NT2/D1 (cell line): ENCODE measurements around the gene TNS3.

Source experiments
- SUZ12 ChIP-seq: IDR thresholded peaks from 2 replicates; pipeline ENCODE4 v1.6.1; 2011; ENCODE audit not compliant: insufficient read length, insufficient read depth; ENCODE audit errors: extremely low read depth
- YY1 ChIP-seq: IDR thresholded peaks from 2 replicates; pipeline ENCODE4 v1.6.1; 2011; ENCODE audit not compliant: insufficient read length, insufficient read depth
- ZNF274 ChIP-seq: IDR thresholded peaks from 2 replicates; pipeline ENCODE4 v1.6.1; 2011; ENCODE audit warnings: mild to moderate bottlenecking, low read depth, low read length

DNA sequence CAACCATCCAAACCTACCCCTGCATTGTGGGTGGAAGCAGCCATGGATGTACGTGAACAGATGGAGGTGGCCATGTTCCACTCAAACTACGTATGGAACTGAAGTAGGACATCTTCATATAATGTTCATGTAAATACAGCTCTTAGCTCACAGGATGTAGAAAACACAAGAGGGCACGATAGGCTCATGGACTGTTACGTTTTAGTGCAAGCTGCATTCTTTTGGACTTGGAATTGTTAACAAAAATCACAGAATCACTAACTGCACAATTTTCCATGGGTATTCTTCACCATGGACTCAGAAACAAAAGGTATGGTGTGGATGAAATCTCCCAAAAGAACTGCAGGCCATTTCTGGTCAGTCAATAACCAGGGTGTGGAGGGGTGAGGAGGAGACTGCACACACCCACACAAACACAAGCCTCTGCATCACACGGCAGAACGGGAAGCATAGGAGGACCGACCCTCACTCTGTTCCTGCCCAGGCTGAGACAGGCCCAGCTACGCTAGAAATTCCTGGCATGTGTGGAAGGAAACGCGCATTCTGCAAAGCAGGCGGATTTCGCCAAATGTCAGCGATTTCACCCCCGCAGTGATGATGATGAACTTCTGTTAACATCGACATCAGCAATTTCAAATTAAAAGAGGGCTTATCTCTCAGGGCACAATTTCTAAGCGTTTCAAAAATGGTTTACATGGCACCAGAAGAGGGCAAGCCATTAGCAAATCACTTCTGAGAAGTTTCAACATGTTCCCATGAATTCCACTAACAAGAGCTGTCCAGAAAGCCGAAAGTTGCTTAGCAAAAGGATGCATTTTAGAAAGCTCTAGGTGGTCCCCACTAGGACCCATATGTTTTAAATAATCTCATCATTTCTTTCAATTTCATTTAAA lies 149.0 kb downstream of the TNS3 start:
- TF ChIP-seq YY1 (no peak), SUZ12 (no peak), ZNF274 (no peak)
